PC-3 (cell line): Measurements from ENCODE around the gene PROSER2. TPM values are rescaled to one million over a fixed set of nuclear protein-coding genes. Genes with fewer than 3 reads are reported as not detected.

ENCODE experiments used
- ATAC-seq: fragments of 200-7000 bp; cut with Tn5 transposase; 2 replicates; pipeline ENCODE4 v1.9.1; 2020; ENCODE audit warnings: mild to moderate bottlenecking, moderate library complexity
- BruUV-seq: library from RNA; stranded (reverse); fragments of 400-500 nt; replicated peaks from 2 replicates; lab custom pipeline; 2021; lab: Mats Ljungman, UMichigan
- CTCF ChIA-PET: fragments of 300-600 bp; sonication (Branson Sonifier 250); formaldehyde crosslinking; loops from one replicate; lab custom pipeline; 2022; ENCODE audit warnings: antibody characterized with exemption; lab: Charles Lee
- POLR2A ChIA-PET: fragments of 300-600 bp; sonication (Branson Sonifier 250); formaldehyde crosslinking; loops from one replicate; lab custom pipeline; 2022; ENCODE audit warnings: antibody characterized with exemption; ENCODE audit not compliant: unreplicated experiment; lab: Charles Lee
- DNase-seq: peaks from one replicate; pipeline ENCODE4 v3.0.0-alpha.2; 2015
- H2AFZ ChIP-seq: fragments of 300-600 bp; sonication (generic); 2 replicates; pipeline ENCODE4 v1.6.0; 2016; ENCODE audit warnings: antibody characterized with exemption, low read length
- H3F3A ChIP-seq: fragments of 300-600 bp; sonication (generic); one replicate; pipeline ENCODE4 v1.6.0; 2017; ENCODE audit warnings: antibody characterized with exemption, low read length, control low read depth, mild to moderate bottlenecking; ENCODE audit not compliant: unreplicated experiment
- H3K27ac ChIP-seq: fragments of 300-600 bp; sonication (generic); 2 replicates; pipeline ENCODE4 v1.5.1; 2016; ENCODE audit warnings: mild to moderate bottlenecking, low read length
- H3K27me3 ChIP-seq: fragments of 300-600 bp; sonication (generic); 2 replicates; pipeline ENCODE4 v1.6.1; 2016; ENCODE audit warnings: low read length, mixed read lengths
- H3K36me3 ChIP-seq: fragments of 300-600 bp; sonication (generic); 2 replicates; pipeline ENCODE4 v1.6.1; 2016; ENCODE audit warnings: low read depth, mixed run types, low read length, mixed read lengths
- H3K4me1 ChIP-seq: fragments of 300-600 bp; sonication (generic); 2 replicates; pipeline ENCODE4 v1.5.1; 2016; ENCODE audit warnings: low read length; ENCODE audit not compliant: insufficient read depth
- H3K4me2 ChIP-seq: fragments of 300-600 bp; sonication (generic); 2 replicates; pipeline ENCODE4 v1.6.0; 2016; ENCODE audit warnings: low read length
- H3K4me3 ChIP-seq: fragments of 300-600 bp; sonication (generic); 2 replicates; pipeline ENCODE4 v1.5.1; 2016; ENCODE audit warnings: mild to moderate bottlenecking, low read length, mixed read lengths
- H3K79me2 ChIP-seq: fragments of 300-600 bp; sonication (generic); 2 replicates; pipeline ENCODE4 v1.6.1; 2017; ENCODE audit warnings: low read length, mixed read lengths
- H3K9ac ChIP-seq: fragments of 300-600 bp; sonication (generic); 2 replicates; pipeline ENCODE4 v1.6.0; 2016; ENCODE audit warnings: mild to moderate bottlenecking, low read length
- H3K9me2 ChIP-seq: fragments of 300-600 bp; sonication (generic); replicated peaks from 2 replicates; pipeline ENCODE4 v1.6.1; 2016; ENCODE audit warnings: mixed run types, low read length, mixed read lengths
- H3K9me3 ChIP-seq: fragments of 300-600 bp; sonication (generic); 2 replicates; pipeline ENCODE4 v1.6.1; 2016; ENCODE audit warnings: low read length, mixed read lengths
- H4K20me1 ChIP-seq: fragments of 300-600 bp; sonication (generic); 2 replicates; pipeline ENCODE4 v1.6.1; 2016; ENCODE audit warnings: low read length, mixed read lengths
- EZH2 ChIP-seq: fragments of 300-600 bp; sonication (generic); IDR thresholded peaks from one replicate; pipeline ENCODE4 v1.6.1; 2017; ENCODE audit warnings: antibody characterized with exemption, mild to moderate bottlenecking, low read length; ENCODE audit not compliant: unreplicated experiment
- EZH2phosphoT487 ChIP-seq: fragments of 300-600 bp; sonication (generic); IDR thresholded peaks from 2 replicates; pipeline ENCODE4 v1.6.1; 2018; ENCODE audit warnings: mild to moderate bottlenecking, antibody characterized with exemption, low read length, borderline replicate concordance
- intact Hi-C: fragments of 100-400 bp; cut with micrococcal nuclease; formaldehyde crosslinking; loops from 2 replicates; pipeline ENCODE4 v1.9.0; 2023
- total RNA-seq: library from RNA; depleted of rRNA; stranded (reverse); fragments of >200 nt; gene quantifications from 2 replicates; pipeline ENCODE4 v1.2.3, GENCODE V29; 2014
- TF ChIP-seq, protein P1 (sequence below): fragments of 300-600 bp; sonication (generic); conservative IDR thresholded peaks from 2 replicates; pipeline ENCODE4 v1.5.1; 2017; ENCODE audit warnings: antibody characterized with exemption, low read depth, mild to moderate bottlenecking, low read length

Gene PROSER2
- total RNA-seq, 1 experiment from 2014 or later, result 52.5 TPM

GRCh38 chr10:11824376-11824775, 1.2 kb downstream of the PROSER2 start:
- ATAC-seq, result no peak
- ChIA-PET POLR2A (no interaction called here), CTCF (no interaction called here)
- Histone ChIP-seq H3K4me2 (peak overlapping the region; percentile 93), H3K27ac (peak overlapping the region; percentile 62), H3K4me3 (peak overlapping the region; percentile 91), H3K9me3 (no peaks in the 10 kb centered on the region), H3K27me3 (no peaks in the 10 kb centered on the region), H3K4me1 (peaks cover 24% of the 10 kb centered on the region), H3K36me3 (no peaks in the 10 kb centered on the region), H3K79me2 (peaks cover 62% of the 10 kb centered on the region), H3F3A (no peaks in the 10 kb centered on the region), H3K9ac (peak overlapping the region; percentile 85), H2AFZ (no peak overlapping the region), H3K9me2 (no peaks in the 10 kb centered on the region), H4K20me1 (peaks cover 12% of the 10 kb centered on the region; the same call in 1 of the 2 replicates)
- TF ChIP-seq EZH2 (no peak), EZH2phosphoT487 (no peak)
- TF ChIP-seq, protein P1, sequence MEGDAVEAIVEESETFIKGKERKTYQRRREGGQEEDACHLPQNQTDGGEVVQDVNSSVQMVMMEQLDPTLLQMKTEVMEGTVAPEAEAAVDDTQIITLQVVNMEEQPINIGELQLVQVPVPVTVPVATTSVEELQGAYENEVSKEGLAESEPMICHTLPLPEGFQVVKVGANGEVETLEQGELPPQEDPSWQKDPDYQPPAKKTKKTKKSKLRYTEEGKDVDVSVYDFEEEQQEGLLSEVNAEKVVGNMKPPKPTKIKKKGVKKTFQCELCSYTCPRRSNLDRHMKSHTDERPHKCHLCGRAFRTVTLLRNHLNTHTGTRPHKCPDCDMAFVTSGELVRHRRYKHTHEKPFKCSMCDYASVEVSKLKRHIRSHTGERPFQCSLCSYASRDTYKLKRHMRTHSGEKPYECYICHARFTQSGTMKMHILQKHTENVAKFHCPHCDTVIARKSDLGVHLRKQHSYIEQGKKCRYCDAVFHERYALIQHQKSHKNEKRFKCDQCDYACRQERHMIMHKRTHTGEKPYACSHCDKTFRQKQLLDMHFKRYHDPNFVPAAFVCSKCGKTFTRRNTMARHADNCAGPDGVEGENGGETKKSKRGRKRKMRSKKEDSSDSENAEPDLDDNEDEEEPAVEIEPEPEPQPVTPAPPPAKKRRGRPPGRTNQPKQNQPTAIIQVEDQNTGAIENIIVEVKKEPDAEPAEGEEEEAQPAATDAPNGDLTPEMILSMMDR, result no peak
- no peak for DNase-seq
- BruUV-seq, result TSS peak; percentile 84
- intact Hi-C loops, result no loop called here

DNA sequence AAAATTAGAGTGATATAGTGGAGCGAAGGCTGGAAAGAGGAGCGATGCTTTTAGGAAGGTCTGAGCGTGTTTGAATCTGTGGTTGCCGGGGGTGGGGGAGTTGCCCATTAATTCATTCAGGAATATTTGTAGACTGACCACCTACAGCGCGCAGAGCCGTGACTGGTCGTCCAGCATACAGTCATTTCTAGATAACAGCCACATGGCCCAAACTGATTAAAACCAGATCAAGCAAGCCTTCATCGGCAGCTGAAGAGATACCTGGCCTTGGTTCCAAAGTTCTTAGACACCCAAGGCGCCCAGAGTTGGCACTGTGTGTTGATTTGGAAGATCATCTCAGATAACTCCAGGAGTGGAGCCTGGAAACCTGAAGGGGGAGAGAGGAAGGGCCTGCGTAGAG, 1.7 kb downstream of the PROSER2 start:
- H3K4me3 ChIP-seq, result peak overlapping the region; percentile 91
- H3K9me3 ChIP-seq, result no peaks in the 10 kb centered on the region
- H4K20me1 ChIP-seq, result peaks cover 12% of the 10 kb centered on the region; the same call in 1 of the 2 replicates
- H2AFZ ChIP-seq, result no peak overlapping the region
- ChIA-PET POLR2A (no interaction called here), CTCF (no interaction called here)
- H3K27ac ChIP-seq, result peak overlapping the region; percentile 62
- H3K4me1 ChIP-seq, result peaks cover 24% of the 10 kb centered on the region
- H3K36me3 ChIP-seq, result no peaks in the 10 kb centered on the region
- peaks cover 66% of the 10 kb centered on the region for H3K79me2 ChIP-seq
- no peaks in the 10 kb centered on the region for H3F3A ChIP-seq
- peak; percentile 23 for ATAC-seq
- no TSS peak for BruUV-seq
- no peaks in the 10 kb centered on the region for H3K9me2 ChIP-seq
- H3K4me2 ChIP-seq, result peak overlapping the region; percentile 93
- no peaks in the 10 kb centered on the region for H3K27me3 ChIP-seq
- peak; percentile 45 for DNase-seq
- intact Hi-C loops, result no loop called here
- TF ChIP-seq EZH2, result no peak
- no peak for TF ChIP-seq EZH2phosphoT487
- TF ChIP-seq, protein P1, result no peak
- H3K9ac ChIP-seq, result peak overlapping the region; percentile 85

DNA sequence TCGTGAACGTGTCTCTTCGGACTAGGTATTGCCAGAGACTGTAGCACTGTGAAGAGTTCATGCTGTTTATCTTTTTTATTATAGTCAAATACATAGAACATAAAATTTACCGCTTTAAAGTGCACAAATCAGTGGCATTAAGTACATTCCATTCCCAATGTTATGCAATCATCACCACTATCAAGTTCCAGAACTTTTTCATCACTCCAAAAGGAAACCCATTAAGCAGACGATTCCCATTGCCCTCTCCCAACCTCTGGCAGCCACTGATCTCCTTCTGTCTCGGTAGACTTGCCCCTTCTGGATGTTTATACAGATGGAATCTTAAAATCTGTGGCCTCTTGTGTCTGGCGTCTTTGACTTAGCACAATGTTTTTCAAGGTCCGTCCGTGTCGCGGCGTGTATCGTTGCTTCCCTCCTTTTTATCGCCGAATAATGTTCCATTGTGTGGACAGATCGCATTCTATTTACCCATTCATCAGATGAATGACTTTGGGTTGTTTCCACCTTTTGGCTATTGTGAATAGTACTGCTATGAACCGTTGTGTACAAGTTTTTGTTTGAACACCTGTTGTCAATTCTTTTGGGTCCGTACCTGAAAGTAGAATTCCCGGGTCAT, 2.7 kb downstream of the PROSER2 start:
- TF ChIP-seq EZH2, result no peak
- TF ChIP-seq, protein P1, result no peak
- no peak for TF ChIP-seq EZH2phosphoT487
- Histone ChIP-seq H3K4me2 (peak overlapping the region; percentile 93), H4K20me1 (peaks cover 12% of the 10 kb centered on the region; the same call in 1 of the 2 replicates), H3K9me2 (no peaks in the 10 kb centered on the region), H3K9ac (peak overlapping the region; percentile 85), H3K4me1 (peaks cover 32% of the 10 kb centered on the region), H3K9me3 (no peaks in the 10 kb centered on the region), H2AFZ (no peak overlapping the region), H3F3A (no peaks in the 10 kb centered on the region), H3K4me3 (peak overlapping the region; percentile 91), H3K36me3 (no peaks in the 10 kb centered on the region), H3K79me2 (peaks cover 77% of the 10 kb centered on the region), H3K27ac (peak overlapping the region; percentile 62), H3K27me3 (no peaks in the 10 kb centered on the region)
- ATAC-seq (no peak), DNase-seq (peak; percentile 12)
- intact Hi-C loops, result no loop called here
- ChIA-PET POLR2A (no interaction called here), CTCF (no interaction called here)
- no TSS peak for BruUV-seq
